HEK293 (cell line): ENCODE measurements around the gene ARL3.
A peak's percentile ranks its signal among the peaks of the same experiment; 100 is the strongest.

Source experiments
- HOXA7 ChIP-seq: sonication (generic); formaldehyde crosslinking; IDR thresholded peaks from 2 replicates; pipeline ENCODE4 v1.8.1; 2022; ENCODE audit warnings: missing genetic modification reagents, borderline replicate concordance
- KLF9 ChIP-seq: fragments of 450-650 bp; formaldehyde crosslinking; IDR thresholded peaks from 2 replicates; pipeline ENCODE4 v1.5.1; 2016; ENCODE audit warnings: missing biosample characterization, missing genetic modification characterization, low read depth
- SP2 ChIP-seq: fragments of 450-650 bp; formaldehyde crosslinking; IDR thresholded peaks from 2 replicates; pipeline ENCODE4 v1.5.1; 2016; ENCODE audit warnings: missing biosample characterization, missing genetic modification characterization
- YY1 ChIP-seq: fragments of 450-650 bp; formaldehyde crosslinking; IDR thresholded peaks from 2 replicates; pipeline ENCODE4 v1.5.1; 2018; ENCODE audit warnings: missing biosample characterization, missing genetic modification characterization
- ZNF10 ChIP-seq: fragments of 450-650 bp; formaldehyde crosslinking; IDR thresholded peaks from 2 replicates; pipeline ENCODE4 v1.5.1; 2017; ENCODE audit warnings: missing biosample characterization, missing genetic modification characterization
- ZNF112 ChIP-seq: fragments of 450-650 bp; formaldehyde crosslinking; IDR thresholded peaks from 2 replicates; pipeline ENCODE4 v1.5.0; 2017; ENCODE audit warnings: missing biosample characterization, missing genetic modification characterization
- ZNF2 ChIP-seq: fragments of 450-650 bp; formaldehyde crosslinking; IDR thresholded peaks from 2 replicates; pipeline ENCODE4 v1.5.1; 2016; ENCODE audit warnings: missing biosample characterization, missing genetic modification characterization
- ZNF23 ChIP-seq: fragments of 450-650 bp; formaldehyde crosslinking; IDR thresholded peaks from 2 replicates; pipeline ENCODE4 v1.5.1; 2016; ENCODE audit warnings: missing biosample characterization, missing genetic modification characterization, borderline replicate concordance
- ZNF776 ChIP-seq: fragments of 450-650 bp; formaldehyde crosslinking; IDR thresholded peaks from 2 replicates; pipeline ENCODE4 v1.5.0; 2017; ENCODE audit warnings: missing biosample characterization, missing genetic modification characterization, borderline replicate concordance
- ZNF843 ChIP-seq: fragments of 450-650 bp; formaldehyde crosslinking; IDR thresholded peaks from 2 replicates; pipeline ENCODE4 v1.5.1; 2016; ENCODE audit warnings: missing biosample characterization, missing genetic modification characterization
- TF ChIP-seq, protein P1 (sequence below): fragments of 450-650 bp; formaldehyde crosslinking; IDR thresholded peaks from 2 replicates; pipeline ENCODE4 v1.5.1; 2016; ENCODE audit warnings: missing biosample characterization, missing genetic modification characterization
- TF ChIP-seq, protein P2 (sequence below): fragments of 450-650 bp; formaldehyde crosslinking; IDR thresholded peaks from 2 replicates; pipeline ENCODE4 v1.5.1; 2016; ENCODE audit warnings: missing biosample characterization, missing genetic modification characterization
- TF ChIP-seq, protein P3 (sequence below): fragments of 450-650 bp; formaldehyde crosslinking; IDR thresholded peaks from 2 replicates; pipeline ENCODE4 v1.5.1; 2016; ENCODE audit warnings: missing biosample characterization, missing genetic modification characterization
- TF ChIP-seq, protein P4 (sequence below): fragments of 450-650 bp; formaldehyde crosslinking; IDR thresholded peaks from 2 replicates; pipeline ENCODE4 v1.5.1; 2017; ENCODE audit warnings: missing biosample characterization, missing genetic modification characterization

DNA sequence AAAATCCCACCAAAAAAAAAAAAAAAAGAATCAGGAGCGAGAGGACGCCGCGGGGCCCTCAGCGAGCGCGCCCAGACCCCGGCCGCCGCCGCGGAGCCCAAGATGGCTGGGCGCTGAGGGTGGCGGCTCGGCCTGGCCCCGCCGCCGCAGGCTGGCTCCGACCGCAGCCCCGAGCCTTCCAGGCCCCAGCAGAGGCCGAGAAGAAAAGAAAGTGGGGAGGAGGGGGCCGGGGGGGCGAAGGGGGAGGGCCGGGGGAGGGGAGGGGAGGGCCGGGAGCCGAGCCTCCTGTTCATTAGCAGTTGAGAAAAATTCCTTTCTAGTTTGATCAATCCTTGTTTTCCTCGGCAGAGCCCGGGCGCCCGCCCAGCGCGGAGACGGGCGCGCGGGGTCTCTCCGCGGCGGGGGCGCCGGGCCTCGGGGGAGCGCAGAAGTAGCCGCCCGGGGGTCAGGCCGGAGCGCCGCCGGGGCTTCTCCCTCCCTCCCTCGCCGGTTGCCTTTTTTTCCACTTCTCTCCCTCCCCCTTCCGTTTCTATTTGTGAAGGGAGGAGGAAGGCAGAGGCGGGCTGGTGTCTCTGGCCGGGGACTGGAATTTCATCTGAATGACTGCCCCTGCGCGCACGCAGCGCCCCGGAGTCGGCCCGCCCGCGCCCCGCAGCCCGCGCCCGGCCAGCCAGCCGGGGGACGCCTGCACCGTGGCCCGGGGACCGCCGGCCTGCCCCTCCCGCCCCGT is 70.7 kb downstream of the ARL3 start:
- TF ChIP-seq, protein P1, sequence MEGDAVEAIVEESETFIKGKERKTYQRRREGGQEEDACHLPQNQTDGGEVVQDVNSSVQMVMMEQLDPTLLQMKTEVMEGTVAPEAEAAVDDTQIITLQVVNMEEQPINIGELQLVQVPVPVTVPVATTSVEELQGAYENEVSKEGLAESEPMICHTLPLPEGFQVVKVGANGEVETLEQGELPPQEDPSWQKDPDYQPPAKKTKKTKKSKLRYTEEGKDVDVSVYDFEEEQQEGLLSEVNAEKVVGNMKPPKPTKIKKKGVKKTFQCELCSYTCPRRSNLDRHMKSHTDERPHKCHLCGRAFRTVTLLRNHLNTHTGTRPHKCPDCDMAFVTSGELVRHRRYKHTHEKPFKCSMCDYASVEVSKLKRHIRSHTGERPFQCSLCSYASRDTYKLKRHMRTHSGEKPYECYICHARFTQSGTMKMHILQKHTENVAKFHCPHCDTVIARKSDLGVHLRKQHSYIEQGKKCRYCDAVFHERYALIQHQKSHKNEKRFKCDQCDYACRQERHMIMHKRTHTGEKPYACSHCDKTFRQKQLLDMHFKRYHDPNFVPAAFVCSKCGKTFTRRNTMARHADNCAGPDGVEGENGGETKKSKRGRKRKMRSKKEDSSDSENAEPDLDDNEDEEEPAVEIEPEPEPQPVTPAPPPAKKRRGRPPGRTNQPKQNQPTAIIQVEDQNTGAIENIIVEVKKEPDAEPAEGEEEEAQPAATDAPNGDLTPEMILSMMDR (tag by site-specific recombination), result no peak
- TF ChIP-seq ZNF23 (tag by site-specific recombination), result no peak
- no peak for TF ChIP-seq HOXA7 (CRISPR knock-in tag)
- TF ChIP-seq YY1, result no peak
- TF ChIP-seq, protein P2, sequence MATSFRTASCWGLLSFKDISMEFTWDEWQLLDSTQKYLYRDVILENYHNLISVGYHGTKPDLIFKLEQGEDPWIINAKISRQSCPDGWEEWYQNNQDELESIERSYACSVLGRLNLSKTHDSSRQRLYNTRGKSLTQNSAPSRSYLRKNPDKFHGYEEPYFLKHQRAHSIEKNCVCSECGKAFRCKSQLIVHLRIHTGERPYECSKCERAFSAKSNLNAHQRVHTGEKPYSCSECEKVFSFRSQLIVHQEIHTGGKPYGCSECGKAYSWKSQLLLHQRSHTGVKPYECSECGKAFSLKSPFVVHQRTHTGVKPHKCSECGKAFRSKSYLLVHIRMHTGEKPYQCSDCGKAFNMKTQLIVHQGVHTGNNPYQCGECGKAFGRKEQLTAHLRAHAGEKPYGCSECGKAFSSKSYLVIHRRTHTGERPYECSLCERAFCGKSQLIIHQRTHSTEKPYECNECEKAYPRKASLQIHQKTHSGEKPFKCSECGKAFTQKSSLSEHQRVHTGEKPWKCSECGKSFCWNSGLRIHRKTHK (tag by site-specific recombination), result no peak
- no peak for TF ChIP-seq ZNF776 (tag by site-specific recombination)
- TF ChIP-seq ZNF2 (tag by site-specific recombination), result no peak
- TF ChIP-seq, protein P3, sequence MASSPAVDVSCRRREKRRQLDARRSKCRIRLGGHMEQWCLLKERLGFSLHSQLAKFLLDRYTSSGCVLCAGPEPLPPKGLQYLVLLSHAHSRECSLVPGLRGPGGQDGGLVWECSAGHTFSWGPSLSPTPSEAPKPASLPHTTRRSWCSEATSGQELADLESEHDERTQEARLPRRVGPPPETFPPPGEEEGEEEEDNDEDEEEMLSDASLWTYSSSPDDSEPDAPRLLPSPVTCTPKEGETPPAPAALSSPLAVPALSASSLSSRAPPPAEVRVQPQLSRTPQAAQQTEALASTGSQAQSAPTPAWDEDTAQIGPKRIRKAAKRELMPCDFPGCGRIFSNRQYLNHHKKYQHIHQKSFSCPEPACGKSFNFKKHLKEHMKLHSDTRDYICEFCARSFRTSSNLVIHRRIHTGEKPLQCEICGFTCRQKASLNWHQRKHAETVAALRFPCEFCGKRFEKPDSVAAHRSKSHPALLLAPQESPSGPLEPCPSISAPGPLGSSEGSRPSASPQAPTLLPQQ, result no peak
- no peak for TF ChIP-seq ZNF843 (tag by site-specific recombination)
- no peak for TF ChIP-seq ZNF10 (tag by site-specific recombination)
- TF ChIP-seq, protein P4, sequence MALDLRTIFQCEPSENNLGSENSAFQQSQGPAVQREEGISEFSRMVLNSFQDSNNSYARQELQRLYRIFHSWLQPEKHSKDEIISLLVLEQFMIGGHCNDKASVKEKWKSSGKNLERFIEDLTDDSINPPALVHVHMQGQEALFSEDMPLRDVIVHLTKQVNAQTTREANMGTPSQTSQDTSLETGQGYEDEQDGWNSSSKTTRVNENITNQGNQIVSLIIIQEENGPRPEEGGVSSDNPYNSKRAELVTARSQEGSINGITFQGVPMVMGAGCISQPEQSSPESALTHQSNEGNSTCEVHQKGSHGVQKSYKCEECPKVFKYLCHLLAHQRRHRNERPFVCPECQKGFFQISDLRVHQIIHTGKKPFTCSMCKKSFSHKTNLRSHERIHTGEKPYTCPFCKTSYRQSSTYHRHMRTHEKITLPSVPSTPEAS (tag by site-specific recombination), result no peak
- TF ChIP-seq SP2 (tag by site-specific recombination), result peak; percentile 40
- TF ChIP-seq KLF9, result no peak
- no peak for TF ChIP-seq ZNF112 (tag by site-specific recombination)
